Activated naive CD8-positive, alpha-beta T cell treated with anti-CD3 and anti-CD28 coated beads, Interleukin-2, amount 50 U/mL, for 16 hours (primary cell): ENCODE results near the gene CD300LF.

Experiments
- DNase-seq: peaks from one replicate; pipeline ENCODE4 v3.0.0-alpha.2; 2020; ENCODE audit warnings: low read depth, low spot score

The CD300LF gene

DNA sequence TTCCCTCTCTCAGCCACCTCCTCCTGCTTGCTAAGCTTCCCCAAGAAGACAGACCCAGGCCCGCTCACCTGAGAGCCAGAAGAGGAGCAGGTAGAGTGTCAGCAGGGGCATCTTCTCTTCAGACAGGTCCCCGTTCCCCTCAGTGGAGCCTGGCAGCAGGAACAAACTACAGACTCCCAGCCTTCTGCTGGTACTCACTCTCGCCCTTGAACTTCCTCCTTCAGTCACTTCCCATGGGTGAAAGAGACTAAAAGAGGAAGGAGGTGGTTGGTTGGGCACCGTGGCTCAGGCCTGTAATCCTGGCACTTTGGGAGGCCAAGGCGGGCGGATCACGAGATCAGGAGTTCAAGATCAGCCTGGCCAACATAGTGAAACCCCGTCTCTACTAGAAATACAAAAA is at the start of gene CD300LF:
CD300LF (minus strand) TSS at position 168 of the 400 bp plus-strand sequence; CDS start at position 111, 57 bp downstream.
- DNase-seq = no peak

DNA sequence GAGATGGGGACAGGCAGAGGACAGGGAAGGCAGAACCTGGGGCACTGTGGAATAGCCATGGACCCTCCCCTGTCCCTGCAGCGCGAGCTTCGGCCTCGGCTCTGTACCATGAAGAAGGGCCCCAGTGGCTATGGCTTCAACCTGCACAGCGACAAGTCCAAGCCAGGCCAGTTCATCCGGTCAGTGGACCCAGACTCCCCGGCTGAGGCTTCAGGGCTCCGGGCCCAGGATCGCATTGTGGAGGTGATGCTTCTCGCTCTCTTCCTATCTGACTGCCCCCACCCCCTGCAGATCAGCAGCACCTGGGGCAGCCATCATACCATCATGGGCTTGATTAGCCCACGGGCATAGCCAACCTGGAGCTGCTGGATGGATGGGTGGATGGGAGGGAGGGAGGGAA is 49.2 kb upstream of the CD300LF start:
- no peak for DNase-seq

DNA sequence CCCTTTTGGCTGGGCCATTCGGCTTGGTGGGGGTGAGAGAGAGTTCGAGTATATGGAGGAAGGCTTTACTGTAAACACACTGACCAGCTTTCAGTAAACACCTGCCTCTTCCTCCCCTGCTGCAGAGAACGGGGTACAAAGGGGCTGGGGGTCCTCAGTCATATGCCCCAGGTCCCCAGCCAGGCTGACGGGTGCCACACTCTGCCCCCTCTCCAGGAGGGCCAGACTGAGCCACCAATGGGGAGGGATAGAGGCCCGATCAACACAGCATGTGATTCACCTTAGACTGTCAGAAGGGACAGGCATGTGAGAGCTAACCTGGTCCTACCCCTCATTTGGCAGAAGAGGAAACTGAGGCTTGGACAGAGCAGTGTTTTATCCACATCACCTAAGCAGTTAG is 48.7 kb upstream of the CD300LF start:
- no peak for DNase-seq

DNA sequence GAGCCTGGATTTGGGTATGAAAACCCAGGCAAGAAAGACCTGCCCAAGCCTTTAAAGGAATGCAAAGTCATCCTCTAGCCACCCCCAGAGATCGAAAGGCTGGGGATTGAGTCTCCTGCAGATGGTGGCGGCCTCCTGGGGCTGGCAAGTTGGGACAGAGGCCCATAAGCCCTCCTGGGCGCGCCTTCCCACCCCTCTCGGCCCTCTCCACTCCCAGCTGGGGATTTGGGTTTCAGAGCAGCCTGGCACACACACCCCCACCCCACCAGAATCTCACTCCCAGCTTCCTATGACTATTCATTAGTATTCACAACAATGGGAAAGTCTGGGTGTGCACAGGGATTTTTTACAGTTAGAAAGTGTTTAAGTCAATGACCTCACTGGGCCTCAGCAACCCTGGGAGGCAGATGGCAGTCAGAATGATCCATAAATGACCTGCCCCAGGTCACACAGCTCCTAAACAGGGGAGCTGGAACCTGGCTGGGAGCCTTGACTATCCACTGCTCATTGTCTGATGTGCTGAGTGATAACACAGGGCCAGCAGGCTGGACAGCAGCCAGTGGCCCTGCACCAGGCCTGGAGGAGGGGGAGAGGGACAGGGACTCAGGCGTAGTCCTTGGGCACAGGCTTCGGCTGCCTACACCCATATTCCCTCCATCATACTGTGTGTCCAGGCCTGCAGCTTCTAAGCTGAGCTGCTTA is 47.8 kb upstream of the CD300LF start:
- DNase-seq = no peak

DNA sequence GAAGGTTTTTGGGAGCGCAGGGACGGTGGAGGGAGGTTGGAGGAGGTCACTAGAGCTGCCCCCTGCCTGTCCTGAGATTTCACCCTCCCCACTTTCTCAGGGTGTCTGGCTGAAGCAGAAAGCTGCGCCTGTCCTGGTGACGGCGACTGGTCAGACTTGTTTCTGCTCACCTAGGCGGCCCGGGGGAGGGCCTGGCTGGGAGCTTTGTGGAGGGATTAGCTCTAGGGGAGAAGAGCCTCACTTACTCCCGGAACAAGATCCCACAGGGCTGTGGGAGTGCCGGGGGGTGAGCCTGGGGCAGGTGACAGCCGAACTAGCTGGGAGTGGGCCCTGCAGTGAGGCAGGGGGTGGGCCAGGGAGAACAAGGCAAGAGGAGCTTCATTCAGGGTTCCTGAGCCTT is 47.2 kb upstream of the CD300LF start:
- no peak for DNase-seq

DNA sequence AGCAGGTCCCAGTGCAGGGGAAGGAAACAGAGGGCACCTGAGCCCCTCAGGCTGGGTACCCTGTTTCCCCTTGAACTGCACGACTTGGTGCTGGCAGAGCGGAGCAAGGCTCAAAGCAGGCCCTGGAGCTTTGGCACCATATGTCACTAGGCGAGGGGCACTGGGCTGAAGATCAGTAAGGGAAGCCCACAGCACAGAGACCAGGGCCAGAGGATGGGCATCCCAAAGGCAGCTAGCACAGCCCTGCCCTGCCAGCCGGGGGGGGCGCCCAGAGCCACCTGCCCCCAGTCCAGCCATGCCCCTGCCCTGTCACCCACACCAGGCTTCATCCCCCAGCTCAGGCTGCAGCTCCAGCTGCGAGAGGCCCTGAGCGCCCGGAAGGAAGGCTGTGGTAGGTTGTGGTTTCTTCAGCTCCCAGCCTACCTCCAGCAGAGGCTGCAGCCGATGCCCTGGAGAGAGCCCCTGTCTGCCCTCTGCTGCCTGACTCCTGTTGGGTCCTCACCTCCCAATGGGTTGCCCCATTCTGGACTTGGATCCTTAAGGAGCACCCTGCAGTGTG is 46.6 kb upstream of the CD300LF start:
- no peak for DNase-seq

DNA sequence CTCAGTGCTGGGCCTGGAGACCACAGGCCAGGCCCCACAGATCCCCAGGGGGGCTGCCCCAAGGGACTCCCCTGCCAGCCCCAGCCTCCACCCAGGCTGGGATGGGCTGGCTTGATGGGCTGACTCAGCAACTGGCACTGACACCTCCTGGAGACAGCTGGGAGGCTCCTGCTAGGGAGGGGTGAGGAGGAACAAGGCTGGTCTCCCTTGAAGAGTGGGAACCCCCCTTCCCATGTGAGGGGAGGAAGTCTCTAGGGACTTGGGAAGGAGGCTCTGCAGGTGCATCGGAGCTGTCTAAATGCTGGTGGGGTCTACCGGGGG is 46.1 kb upstream of the CD300LF start:
- no peak for DNase-seq

DNA sequence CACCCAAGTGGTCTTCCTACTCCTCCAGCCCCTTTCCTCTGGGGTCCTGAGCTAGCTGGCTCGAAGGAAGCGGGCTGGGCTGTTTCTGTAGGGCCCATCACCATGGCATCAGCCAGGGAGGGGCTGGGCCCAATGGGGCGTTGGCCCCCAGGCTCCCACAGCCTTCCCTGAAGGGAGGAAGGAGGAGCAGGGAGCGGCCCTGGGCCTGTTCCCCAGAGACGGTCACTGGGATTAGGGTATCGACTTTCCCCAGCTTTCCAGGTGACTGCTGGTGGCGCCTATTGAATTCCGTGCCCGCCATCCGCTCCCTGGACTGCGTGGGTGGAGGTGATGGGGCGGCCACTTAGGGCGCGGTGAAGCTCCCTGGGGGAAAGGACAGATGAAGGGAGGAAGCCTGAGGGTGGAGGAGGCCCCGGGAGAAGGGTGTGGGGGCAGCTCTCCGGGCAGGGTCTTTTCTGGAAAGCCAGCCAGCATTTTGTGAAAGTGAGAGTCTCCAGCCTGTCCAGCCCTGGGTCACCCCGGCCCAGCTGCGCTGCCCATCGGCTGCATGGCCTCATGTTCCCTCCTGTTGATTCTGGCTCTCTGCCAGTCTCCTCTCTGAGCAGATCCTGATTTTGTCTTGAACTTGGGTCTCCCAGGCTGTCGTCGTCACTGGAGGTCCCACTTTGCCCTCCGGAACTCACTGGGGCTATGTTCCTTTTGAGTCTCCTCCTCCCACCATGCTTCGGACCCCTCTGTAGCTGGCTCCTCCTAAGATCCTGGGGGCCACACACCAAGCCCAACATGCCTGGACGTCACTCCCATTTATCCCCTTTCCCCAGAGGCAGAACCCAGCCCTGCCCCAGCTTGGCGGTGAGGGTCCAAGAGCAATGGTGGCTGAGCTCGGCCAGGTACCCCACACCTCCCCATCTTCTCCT is 45.5 kb upstream of the CD300LF start:
- DNase-seq = no peak

DNA sequence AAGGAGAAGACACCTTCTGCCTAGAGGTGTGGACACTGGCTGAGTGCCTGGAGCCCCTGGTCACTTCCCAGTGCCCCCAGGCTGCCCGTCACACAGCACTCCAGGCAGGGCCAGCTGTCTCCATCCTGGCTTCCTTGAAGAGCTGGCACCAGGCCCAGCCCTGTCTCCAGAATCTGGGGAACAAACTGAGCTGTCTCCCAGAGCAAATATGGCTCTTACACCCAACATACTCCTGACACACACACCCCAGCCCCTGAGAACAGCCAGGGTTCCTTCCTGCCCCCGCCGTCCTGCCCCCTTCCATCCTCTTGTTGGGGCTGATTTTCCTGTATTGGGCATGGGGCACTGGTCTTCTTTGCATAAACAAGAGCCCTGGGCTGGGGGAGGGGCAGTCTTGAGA is 44.8 kb upstream of the CD300LF start:
- DNase-seq = no peak

DNA sequence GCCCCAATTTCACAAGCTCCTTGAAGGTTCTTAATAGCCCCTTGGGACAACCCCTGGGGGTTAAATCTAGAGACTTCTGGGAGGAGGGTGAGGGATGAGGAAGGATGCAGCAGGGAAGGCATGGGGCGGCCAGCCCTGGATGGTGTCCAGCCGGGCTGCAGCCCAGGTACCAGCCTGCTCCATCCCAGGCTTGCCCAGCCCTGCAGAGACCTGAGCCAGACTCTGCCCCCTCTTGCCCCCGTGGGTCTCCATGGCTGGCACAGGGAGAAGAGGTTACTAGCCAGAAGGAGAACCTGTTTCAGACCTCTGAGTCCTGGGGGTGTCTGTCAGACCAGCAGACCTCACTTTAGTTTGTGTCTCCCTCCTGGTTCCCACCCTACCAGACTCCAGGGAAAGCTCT is 44.2 kb upstream of the CD300LF start:
- no peak for DNase-seq

DNA sequence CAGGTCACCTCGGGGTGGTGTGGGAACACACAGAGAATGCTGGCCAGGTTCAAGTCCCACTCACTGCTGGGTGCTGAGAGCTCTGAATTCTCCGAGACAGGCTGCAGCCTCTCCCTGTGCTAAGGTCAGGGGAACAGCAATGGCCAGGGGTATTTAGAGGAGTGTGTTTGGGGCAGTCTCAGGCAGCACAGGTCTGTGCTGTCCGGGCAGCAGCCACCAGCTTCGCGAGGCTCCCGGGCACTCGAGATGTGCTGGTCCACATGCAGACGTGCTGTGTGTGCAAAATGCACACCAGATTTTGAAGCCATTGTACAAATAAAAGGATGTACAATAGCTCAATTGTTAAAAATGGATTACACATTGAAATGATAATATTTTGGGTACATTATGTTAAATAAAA is 42.8 kb upstream of the CD300LF start:
- DNase-seq = no peak

DNA sequence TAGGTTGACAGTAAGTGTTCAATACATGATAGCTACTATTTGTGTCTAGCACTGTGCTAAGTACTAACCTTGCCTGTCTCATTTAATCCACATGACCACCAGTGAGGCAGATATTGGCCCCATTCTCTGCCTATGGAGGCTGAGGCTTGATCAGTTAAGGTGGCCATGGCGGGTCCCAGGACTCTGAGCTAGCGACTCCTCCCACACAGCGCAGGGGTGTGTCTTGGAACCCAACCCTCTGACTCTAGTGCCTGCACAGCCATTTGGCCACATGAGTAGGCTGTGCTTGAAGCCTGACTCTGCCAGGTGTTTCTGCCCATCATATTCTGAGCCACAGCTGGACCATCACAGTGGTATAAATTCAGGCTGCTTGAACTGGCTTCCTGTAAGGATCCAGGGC is 42.1 kb upstream of the CD300LF start:
- DNase-seq = no peak

DNA sequence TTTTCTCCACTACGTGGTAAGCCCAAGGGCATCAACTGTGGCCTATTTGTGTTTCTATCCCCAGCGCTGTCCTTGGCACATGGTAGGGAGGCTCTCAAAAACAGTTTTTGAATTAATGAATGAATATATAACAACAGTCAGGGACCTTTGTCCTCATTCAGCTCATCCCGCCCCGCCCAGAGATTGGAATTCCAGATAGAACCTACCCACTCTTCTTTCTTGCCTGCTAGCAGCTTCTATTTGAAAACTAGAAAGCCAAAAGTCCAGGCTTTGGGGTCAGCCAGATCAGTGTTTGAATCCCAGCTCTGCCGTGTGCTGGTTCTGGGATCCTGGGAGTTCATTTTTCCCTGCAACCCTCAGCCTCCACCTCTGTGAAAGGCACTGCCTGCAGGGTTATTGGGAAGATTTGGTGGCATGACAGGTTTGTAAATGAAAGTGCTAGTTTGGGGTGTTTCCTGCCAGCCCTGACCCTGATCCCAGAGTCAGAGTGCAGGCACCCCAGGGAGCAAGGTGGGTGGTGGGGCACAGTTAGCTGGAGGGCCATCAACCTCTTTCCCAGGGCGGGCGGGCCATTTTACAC is 40.2 kb upstream of the CD300LF start:
- DNase-seq = no peak

DNA sequence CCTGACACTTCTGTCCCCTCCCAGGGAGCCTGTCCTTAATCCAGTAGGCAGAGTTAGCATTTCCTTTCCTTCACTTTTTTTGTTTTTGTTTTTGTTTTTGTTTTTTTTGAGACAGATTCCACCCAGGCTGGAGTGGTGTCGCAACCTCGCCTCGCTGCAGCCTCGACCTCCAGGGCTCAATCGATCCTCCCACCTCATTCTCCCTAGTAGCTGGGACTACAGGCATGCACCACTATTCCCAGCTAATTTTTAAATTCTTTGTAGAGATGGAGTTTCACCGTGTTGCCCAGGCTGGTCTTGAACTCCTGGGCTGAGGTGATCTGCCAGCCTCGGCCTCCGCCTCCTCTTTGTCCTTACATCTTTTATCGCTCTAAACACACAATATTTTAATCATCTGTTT is 39.7 kb upstream of the CD300LF start:
- DNase-seq = no peak

DNA sequence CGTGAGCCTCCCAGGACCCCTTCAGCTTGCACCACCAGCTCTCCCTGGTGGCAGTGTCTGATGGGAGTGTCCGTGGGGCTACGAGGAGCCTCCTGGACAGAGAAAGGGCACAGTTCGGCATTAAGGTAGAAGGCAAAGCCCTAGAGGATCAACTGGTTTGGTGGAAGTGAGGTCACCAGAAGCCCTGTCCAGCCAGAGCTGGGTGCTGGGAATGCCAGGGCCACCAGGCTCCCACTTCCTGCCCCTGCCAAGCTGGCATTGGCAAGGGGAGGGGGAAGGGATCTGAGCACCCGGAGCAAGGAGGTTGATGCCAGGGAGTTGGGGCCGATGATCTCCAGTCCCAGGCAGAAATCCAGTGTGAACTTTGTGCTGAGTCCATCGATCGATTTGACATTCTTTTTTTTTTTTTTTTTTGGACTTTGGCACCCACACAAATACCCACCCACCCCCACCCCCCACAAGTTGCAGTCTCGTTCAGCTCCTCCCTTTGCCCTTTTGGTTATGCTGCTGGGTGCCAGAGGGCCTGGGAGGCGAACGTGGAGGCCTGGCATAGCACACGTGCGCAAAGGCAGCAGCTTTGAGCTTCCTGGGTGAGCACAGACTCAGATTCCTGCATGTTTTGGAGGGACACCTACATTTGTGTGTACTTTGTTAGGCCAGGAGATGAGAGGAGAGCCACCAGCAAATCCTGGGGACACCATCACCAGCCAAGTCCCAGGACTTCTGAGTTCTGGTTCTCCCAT is 37.8 kb upstream of the CD300LF start:
- DNase-seq = no peak

DNA sequence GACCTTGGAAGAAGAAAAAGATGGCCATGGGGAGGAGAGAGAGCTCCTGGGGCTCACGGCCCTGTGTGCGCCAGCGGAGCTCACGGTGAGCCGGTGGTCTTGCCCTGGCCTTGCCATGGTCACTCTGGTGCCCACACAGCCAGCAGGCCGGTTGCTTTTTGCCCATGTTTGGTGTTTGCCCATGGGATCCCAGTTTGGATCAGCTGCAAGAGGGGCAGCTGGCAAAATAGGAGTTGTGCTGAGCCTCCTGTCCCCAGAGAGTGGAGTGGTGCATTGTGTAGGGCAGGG is 37.3 kb upstream of the CD300LF start:
- DNase-seq = no peak

DNA sequence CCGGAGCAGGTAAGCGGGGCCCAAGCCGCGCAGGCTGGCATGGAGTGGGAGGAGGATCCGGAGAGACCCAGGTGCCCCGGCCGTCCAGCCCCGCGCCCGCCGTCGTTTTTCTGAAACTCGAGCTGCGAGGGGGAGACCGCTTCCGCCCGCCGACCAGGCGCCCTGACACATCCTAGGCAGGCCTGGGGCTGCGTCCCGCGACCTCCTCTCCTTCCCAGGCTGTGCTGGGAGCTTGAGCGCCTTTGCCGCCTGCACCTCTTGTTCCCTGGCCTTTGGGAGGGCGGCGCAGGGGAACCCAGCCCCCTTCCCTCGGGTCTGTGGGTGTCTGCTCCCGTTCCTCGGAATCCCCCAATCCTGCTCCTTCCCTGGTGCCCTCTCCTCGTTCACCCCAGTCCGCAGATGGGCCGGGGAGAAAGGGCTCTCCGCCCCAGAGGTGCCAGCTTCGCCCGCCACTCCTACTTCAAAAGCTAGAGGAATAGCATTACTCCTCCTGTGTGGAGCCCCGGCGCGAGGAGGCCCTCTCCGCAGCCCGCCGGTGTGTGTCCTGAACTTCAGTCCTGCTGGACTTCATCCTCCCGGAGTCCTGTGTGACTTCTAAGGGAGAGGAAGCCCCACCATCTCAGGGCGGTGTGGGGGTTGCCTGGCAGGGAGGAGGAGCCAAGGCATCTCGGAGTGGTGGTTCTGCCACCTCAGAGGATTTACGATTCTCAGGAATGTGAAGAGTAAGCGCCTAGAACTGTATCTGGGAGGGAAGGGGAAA is 36.7 kb upstream of the CD300LF start:
- no peak for DNase-seq

DNA sequence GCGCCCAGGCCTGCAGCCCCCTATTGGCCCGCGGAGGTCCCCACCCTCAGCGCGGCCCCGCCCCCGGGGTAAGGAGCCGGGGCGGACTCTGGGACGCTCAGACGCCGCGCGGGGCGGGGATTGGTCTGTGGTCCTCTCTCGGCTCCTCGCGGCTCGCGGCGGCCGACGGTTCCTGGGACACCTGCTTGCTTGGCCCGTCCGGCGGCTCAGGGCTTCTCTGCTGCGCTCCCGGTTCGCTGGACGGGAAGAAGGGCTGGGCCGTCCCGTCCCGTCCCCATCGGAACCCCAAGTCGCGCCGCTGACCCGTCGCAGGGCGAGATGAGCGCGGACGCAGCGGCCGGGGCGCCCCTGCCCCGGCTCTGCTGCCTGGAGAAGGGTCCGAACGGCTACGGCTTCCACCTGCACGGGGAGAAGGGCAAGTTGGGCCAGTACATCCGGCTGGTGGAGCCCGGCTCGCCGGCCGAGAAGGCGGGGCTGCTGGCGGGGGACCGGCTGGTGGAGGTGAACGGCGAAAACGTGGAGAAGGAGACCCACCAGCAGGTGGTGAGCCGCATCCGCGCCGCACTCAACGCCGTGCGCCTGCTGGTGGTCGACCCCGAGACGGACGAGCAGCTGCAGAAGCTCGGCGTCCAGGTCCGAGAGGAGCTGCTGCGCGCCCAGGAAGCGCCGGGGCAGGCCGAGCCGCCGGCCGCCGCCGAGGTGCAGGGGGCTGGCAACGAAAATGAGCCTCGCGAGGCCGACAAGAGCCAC is 36.0 kb upstream of the CD300LF start, which contains the start of gene NHERF1:
NHERF1 (plus strand) TSS at position 100 of the 750 bp plus-strand sequence; CDS start at position 319, 219 bp downstream.
- peak; percentile 88 for DNase-seq

DNA sequence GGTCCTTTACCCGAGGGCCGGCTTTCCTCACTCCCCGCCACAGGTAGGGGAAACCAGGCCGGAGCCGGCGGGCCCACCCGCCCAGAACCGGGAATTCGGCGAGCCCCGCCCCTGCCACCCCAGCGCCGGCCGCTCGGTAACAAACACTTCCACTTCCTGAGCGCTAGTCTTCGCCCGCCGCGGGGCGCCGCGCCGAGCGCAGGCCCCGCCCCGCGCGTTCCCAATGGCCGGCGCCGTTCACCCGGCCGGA is 35.5 kb upstream of the CD300LF start:
- no peak for DNase-seq

DNA sequence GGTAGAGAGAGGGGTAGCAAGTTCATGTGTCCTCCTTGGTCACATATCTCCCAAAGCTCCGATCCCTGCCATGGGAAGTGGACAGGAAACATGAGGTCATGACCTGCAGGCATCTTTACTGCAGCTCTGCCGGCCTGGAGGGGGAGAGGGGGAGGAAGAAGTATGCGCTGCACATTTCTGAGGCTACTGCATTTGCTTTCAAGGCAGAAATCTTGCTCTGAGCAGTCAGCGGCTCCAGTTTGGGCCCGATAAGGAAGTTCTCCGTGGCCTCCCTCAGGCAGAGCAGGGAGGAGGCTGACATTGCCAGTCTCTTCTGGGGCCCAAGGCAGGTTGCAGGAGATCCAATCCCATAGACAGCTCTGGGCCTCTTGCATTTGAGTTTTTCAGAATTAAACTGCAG is 34.2 kb upstream of the CD300LF start:
- DNase-seq = no peak

DNA sequence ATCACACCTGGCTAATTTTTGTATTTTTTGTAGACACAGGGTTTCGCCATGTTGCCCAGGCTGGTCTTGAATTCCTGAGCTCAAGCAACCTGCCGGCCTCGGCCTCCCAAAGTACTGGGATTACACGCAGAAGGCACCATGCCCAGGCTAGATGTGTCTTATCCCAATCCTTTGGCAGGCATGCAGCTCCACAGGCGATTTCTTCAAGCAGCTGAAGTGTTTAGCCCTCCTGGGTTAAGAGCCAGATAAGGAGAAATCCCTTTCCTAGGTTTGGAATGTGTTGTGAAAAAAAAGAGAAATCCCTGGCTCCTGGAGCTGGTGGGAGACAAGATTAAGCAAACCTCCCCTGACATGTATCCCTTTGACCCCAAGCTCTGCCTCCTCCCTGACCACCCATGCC is 33.7 kb upstream of the CD300LF start:
- no peak for DNase-seq
